CD14-positive monocyte (primary cell): ENCODE measurements around the gene ADSS1. TPM values are rescaled to one million over a fixed set of nuclear protein-coding genes. Genes with fewer than 3 reads are reported as not detected.

Source experiments
- DNase-seq, 3 donors: peaks; one replicate each; pipeline ENCODE4 v3.0.0-alpha.2; 2011 to 2022
- H2AFZ ChIP-seq: 2 replicates; pipeline ENCODE4 v1.6.0; 2012; ENCODE audit warnings: mild to moderate bottlenecking, low read depth, low read length, inconsistent platforms; ENCODE audit not compliant: insufficient read depth, poor library complexity, severe bottlenecking
- H3K27ac ChIP-seq, 2 donors: 1 replicate in 1 of 2; 2 replicates in 1 of 2; pipeline ENCODE4 v1.5.1; 2012 to 2013; ENCODE audit warnings: low read length in 2 of 2, control low read depth in 1 of 2, inconsistent platforms in 1 of 2, low read depth in 1 of 2, mild to moderate bottlenecking in 1 of 2
- H3K27me3 ChIP-seq, 2 donors: one replicate each; pipeline versions ENCODE4 v1.6.0 to v1.6.1; 2011 to 2013; ENCODE audit warnings: low read length in 2 of 2; ENCODE audit not compliant: control insufficient read depth in 2 of 2, insufficient read depth in 2 of 2
- H3K36me3 ChIP-seq, 2 donors: replicated peaks in 1 of 2; 1 replicate in 1 of 2; 2 replicates in 1 of 2; pipeline versions ENCODE4 v1.5.1 to v1.6.1; 2012 to 2013; ENCODE audit warnings: low read length in 2 of 2, control low read depth in 1 of 2, inconsistent platforms in 1 of 2, mild to moderate bottlenecking in 1 of 2; ENCODE audit not compliant: insufficient read depth in 2 of 2, control insufficient read depth in 1 of 2
- H3K4me1 ChIP-seq, 2 donors: 1 replicate in 1 of 2; 2 replicates in 1 of 2; pipeline versions ENCODE4 v1.5.1 to v1.6.1; 2012 to 2013; ENCODE audit warnings: low read length in 2 of 2, control low read depth in 1 of 2, inconsistent platforms in 1 of 2, mild to moderate bottlenecking in 1 of 2, moderate library complexity in 1 of 2; ENCODE audit not compliant: insufficient read depth in 2 of 2, control insufficient read depth in 1 of 2
- H3K4me2 ChIP-seq: replicated peaks from 2 replicates; pipeline ENCODE3; 2012; ENCODE audit warnings: low read length, moderate library complexity, mild to moderate bottlenecking; ENCODE audit not compliant: poor library complexity, severe bottlenecking; ENCODE audit errors: extremely low read depth
- H3K4me3 ChIP-seq, 3 experiments: fragments of 200-600 bp in 1 of 3; sonication (generic) in 1 of 3; replicated peaks in 1 of 3; 1 replicate in 2 of 3; 2 replicates in 1 of 3; pipeline ENCODE4 v1.5.1; 2011 to 2013; ENCODE audit warnings: low read length in 3 of 3, mild to moderate bottlenecking in 3 of 3, control low read depth in 2 of 3, low read depth in 2 of 3, inconsistent platforms in 1 of 3, moderate library complexity in 1 of 3
- H3K79me2 ChIP-seq: 2 replicates; pipeline ENCODE4 v1.6.0; 2012; ENCODE audit warnings: mild to moderate bottlenecking, control low read depth, inconsistent platforms, low read length, moderate library complexity; ENCODE audit not compliant: insufficient read depth
- H3K9ac ChIP-seq: 2 replicates; pipeline ENCODE4 v1.6.0; 2017; ENCODE audit warnings: low read length, mild to moderate bottlenecking; ENCODE audit not compliant: insufficient read depth, poor library complexity, severe bottlenecking
- H3K9me3 ChIP-seq, 2 donors: replicated peaks in 1 of 2; 1 replicate in 1 of 2; 2 replicates in 1 of 2; pipeline versions ENCODE4 v1.5.1 to v1.6.1; 2012 to 2013; ENCODE audit warnings: low read length in 2 of 2, control low read depth in 1 of 2; ENCODE audit not compliant: control insufficient read depth in 1 of 2, insufficient read depth in 1 of 2
- H4K20me1 ChIP-seq: 2 replicates; pipeline ENCODE4 v1.6.0; 2012; ENCODE audit warnings: mild to moderate bottlenecking, low read length, control low read depth, moderate library complexity; ENCODE audit not compliant: insufficient read depth
- H3K27ac Mint-ChIP-seq, 7 donors: one replicate each; pipeline ENCODE4 v1.8.0; 2020; ENCODE audit warnings: mild to moderate bottlenecking in 7 of 7, mixed read lengths in 7 of 7, moderate library complexity in 6 of 7, inconsistent platforms in 2 of 7
- H3K27me3 Mint-ChIP-seq, 3 donors: one replicate each; pipeline ENCODE4 v1.8.0; 2021 to 2022; ENCODE audit warnings: low read depth in 3 of 3, mild to moderate bottlenecking in 3 of 3, mixed read lengths in 3 of 3, moderate library complexity in 3 of 3, inconsistent platforms in 1 of 3
- H3K36me3 Mint-ChIP-seq, 2 donors: one replicate each; pipeline ENCODE4 v1.8.0; 2020; ENCODE audit warnings: mixed read lengths in 2 of 2, inconsistent platforms in 1 of 2, mild to moderate bottlenecking in 1 of 2
- H3K4me1 Mint-ChIP-seq: one replicate; pipeline ENCODE4 v1.8.0; 2020; ENCODE audit warnings: mild to moderate bottlenecking, mixed read lengths
- H3K4me3 Mint-ChIP-seq, 2 donors: one replicate each; pipeline ENCODE4 v1.8.0; 2020; ENCODE audit warnings: mild to moderate bottlenecking in 2 of 2, mixed read lengths in 2 of 2, moderate library complexity in 1 of 2
- H3K9me3 Mint-ChIP-seq, 7 donors: one replicate each; pipeline ENCODE4 v1.8.0; 2020 to 2022; ENCODE audit warnings: mixed read lengths in 7 of 7, mild to moderate bottlenecking in 6 of 7, moderate library complexity in 6 of 7, inconsistent platforms in 2 of 7
- WGBS: methylation state at CpG from one replicate; pipeline ENCODE4 v1.1.5; 2013; ENCODE audit warnings: missing lambda C conversion rate; ENCODE audit not compliant: insufficient coverage; 5-methylcytosine and 5-hydroxymethylcytosine counted together
- intact Hi-C, 2 donors: fragments of 100-400 bp; cut with micrococcal nuclease; formaldehyde crosslinking; loops; one replicate each; pipeline versions ENCODE4 v1.15.0 to v1.15.1; 2023
- polyA plus RNA-seq, 3 donors: library from polyadenylated mRNA; depleted of rRNA in 1 of 3; unstranded in 2 of 3; stranded (reverse) in 1 of 3; fragments of 300-500 nt in 2 of 3; fragments of >200 nt in 1 of 3; fragmentation: Illumina TruSeq in 2 of 3; gene quantifications; 1 replicate in 2 of 3; 2 replicates in 1 of 3; pipeline ENCODE4 v1.2.3, GENCODE V29; 2012 to 2021
- TF ChIP-seq, protein P1 (sequence below): fragments of 200-600 bp; IDR thresholded peaks from one replicate; pipeline ENCODE4 v1.8.0; 2022; ENCODE audit warnings: antibody characterized with exemption, mild to moderate bottlenecking

ADSS1 gene
- polyA plus RNA-seq, 3 donors = 0.61 to 3.7 (median 0.64) TPM

- Histone ChIP-seq H3K27ac (no peak overlapping the region), H4K20me1 (no peaks in the 10 kb centered on the region), H3K4me2 (no peak overlapping the region), H3K27me3 (no peaks in the 10 kb centered on the region), H3K9ac (no peak overlapping the region), H3K4me3 (no peak overlapping the region), H3K79me2 (no peaks in the 10 kb centered on the region), H3K4me1 (peaks cover 12 to 13% of the 10 kb centered on the region in 2 donors), H3K9me3 (no peaks in the 10 kb centered on the region), H3K36me3 (no peaks in the 10 kb centered on the region), H2AFZ (no peak overlapping the region)
- 97% methylated on average over 17 of the region's 17 CpGs for WGBS
- Mint-ChIP-seq H3K27ac (no peak overlapping the region), H3K27me3 (peaks cover 0 to 5% (median 2%) of the 10 kb centered on the region in 3 donors), H3K36me3 (peaks cover 0 to 3% of the 10 kb centered on the region in 2 donors), H3K4me3 (no peak overlapping the region), H3K4me1 (peaks cover 11% of the 10 kb centered on the region), H3K9me3 (no peaks in the 10 kb centered on the region)
- TF ChIP-seq, protein P1, sequence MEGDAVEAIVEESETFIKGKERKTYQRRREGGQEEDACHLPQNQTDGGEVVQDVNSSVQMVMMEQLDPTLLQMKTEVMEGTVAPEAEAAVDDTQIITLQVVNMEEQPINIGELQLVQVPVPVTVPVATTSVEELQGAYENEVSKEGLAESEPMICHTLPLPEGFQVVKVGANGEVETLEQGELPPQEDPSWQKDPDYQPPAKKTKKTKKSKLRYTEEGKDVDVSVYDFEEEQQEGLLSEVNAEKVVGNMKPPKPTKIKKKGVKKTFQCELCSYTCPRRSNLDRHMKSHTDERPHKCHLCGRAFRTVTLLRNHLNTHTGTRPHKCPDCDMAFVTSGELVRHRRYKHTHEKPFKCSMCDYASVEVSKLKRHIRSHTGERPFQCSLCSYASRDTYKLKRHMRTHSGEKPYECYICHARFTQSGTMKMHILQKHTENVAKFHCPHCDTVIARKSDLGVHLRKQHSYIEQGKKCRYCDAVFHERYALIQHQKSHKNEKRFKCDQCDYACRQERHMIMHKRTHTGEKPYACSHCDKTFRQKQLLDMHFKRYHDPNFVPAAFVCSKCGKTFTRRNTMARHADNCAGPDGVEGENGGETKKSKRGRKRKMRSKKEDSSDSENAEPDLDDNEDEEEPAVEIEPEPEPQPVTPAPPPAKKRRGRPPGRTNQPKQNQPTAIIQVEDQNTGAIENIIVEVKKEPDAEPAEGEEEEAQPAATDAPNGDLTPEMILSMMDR = no peak
- intact Hi-C loops = no loop called here
- no peak for DNase-seq
Observed at GRCh38 chr14:104739026-104739425, 15.0 kb downstream of the ADSS1 start.

GRCh38 chr14:104739546-104740516 is 15.8 kb downstream of the ADSS1 start:
- TF ChIP-seq, protein P1 = no peak
- 87% methylated on average over 29 of the region's 29 CpGs for WGBS
- no peaks in the 10 kb centered on the region for H4K20me1 ChIP-seq
- Mint-ChIP-seq H3K27ac (peak overlapping the region in 1 of 7 donors; percentile 12), H3K9me3 (no peaks in the 10 kb centered on the region), H3K27me3 (peaks cover 0 to 5% (median 2%) of the 10 kb centered on the region in 3 donors), H3K4me1 (peaks cover 11% of the 10 kb centered on the region), H3K36me3 (peaks cover 0 to 3% of the 10 kb centered on the region in 2 donors), H3K4me3 (no peak overlapping the region)
- H3K9ac ChIP-seq = no peak overlapping the region
- H3K79me2 ChIP-seq = no peaks in the 10 kb centered on the region
- H3K27ac ChIP-seq = no peak overlapping the region
- H3K27me3 ChIP-seq = no peaks in the 10 kb centered on the region
- DNase-seq = no peak
- no peak overlapping the region for H3K4me3 ChIP-seq
- peaks cover 12 to 13% of the 10 kb centered on the region in 2 donors for H3K4me1 ChIP-seq
- no peak overlapping the region for H2AFZ ChIP-seq
- H3K4me2 ChIP-seq = no peak overlapping the region
- intact Hi-C loops = no loop called here
- H3K9me3 ChIP-seq = no peaks in the 10 kb centered on the region
- H3K36me3 ChIP-seq = no peaks in the 10 kb centered on the region
